ENCODE results near the gene RFPL3.

RFPL3 gene

DNA sequence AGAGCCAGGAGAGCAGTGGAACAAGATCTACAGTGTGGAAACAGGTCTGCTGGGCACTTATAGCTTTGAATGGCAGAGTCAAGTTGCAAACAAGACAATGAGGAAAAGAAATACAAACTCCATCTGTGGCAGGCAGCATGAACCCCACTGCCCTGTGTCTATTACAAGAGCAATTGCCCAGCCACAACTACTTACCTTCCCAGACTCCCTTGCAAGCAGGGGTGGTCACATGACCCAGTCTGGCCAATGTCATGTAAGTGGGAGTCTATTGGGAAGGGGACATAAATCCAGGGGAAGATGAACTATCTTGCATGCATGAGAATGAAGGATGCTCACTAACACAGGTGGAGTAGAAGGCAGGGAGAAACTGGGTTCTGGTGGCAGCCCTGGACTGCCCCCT, 44.1 kb upstream of the RFPL3 start:
- in situ Hi-C loops (cut with MboI; ENCODE audit: low pct_unique_long_range_greater_than_20kb, low sequenced_read_pairs, unreplicated experiment): no loop called here
- no peak for DNase-seq (ENCODE audit: low spot score)
- TF ChIP-seq, protein P1, sequence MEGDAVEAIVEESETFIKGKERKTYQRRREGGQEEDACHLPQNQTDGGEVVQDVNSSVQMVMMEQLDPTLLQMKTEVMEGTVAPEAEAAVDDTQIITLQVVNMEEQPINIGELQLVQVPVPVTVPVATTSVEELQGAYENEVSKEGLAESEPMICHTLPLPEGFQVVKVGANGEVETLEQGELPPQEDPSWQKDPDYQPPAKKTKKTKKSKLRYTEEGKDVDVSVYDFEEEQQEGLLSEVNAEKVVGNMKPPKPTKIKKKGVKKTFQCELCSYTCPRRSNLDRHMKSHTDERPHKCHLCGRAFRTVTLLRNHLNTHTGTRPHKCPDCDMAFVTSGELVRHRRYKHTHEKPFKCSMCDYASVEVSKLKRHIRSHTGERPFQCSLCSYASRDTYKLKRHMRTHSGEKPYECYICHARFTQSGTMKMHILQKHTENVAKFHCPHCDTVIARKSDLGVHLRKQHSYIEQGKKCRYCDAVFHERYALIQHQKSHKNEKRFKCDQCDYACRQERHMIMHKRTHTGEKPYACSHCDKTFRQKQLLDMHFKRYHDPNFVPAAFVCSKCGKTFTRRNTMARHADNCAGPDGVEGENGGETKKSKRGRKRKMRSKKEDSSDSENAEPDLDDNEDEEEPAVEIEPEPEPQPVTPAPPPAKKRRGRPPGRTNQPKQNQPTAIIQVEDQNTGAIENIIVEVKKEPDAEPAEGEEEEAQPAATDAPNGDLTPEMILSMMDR (IDR thresholded peaks at IDR 0.05; ENCODE audit: extremely low read depth, insufficient read depth, missing control alignments): no peak

DNA sequence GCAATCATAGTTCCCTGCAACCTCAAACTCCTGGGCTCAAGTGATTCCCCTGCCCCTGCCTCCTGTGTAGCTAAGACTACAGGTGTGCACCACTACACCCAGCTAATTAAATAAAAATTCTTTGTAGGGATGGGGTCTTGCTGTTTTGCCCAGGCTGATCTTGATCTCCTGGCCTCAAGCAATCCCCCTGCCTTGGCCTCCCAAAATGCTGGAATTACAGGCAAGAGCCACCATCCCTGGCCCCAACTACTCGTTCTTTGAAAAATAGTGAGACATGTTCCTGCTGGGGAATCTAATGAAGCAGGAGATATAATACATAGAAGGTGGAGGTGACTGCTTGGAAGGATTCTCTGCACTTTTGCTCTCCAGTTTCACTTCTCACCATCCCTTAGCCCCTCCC, 40.1 kb upstream of the RFPL3 start:
- DNase-seq (ENCODE audit: low spot score): no peak
- TF ChIP-seq, protein P1 (IDR thresholded peaks at IDR 0.05; ENCODE audit: extremely low read depth, insufficient read depth, missing control alignments): no peak
- in situ Hi-C loops (cut with MboI; ENCODE audit: low pct_unique_long_range_greater_than_20kb, low sequenced_read_pairs, unreplicated experiment): no loop called here

DNA sequence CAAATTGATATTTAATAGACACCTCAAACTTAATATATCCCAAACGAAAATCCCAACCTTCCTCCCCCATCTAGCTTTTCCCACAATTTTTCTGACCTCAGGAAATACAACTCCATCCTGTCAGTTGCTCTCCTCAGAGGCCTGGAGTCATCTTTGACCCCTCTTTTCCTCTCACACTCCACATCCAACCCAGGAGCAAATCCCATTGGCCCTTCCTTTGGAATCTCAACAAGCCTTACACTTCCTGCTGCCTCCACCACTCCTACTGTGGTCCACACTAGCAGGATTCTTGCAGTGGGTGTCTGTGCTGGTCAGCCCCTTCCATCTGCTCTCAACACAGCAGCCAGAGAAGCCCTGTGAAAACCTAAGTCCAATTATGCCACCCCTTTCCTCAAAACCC, 39.3 kb upstream of the RFPL3 start:
- TF ChIP-seq, protein P1 (IDR thresholded peaks at IDR 0.05; ENCODE audit: extremely low read depth, insufficient read depth, missing control alignments): no peak
- DNase-seq (ENCODE audit: low spot score): no peak
- in situ Hi-C loops (cut with MboI; ENCODE audit: low pct_unique_long_range_greater_than_20kb, low sequenced_read_pairs, unreplicated experiment): no loop called here

DNA sequence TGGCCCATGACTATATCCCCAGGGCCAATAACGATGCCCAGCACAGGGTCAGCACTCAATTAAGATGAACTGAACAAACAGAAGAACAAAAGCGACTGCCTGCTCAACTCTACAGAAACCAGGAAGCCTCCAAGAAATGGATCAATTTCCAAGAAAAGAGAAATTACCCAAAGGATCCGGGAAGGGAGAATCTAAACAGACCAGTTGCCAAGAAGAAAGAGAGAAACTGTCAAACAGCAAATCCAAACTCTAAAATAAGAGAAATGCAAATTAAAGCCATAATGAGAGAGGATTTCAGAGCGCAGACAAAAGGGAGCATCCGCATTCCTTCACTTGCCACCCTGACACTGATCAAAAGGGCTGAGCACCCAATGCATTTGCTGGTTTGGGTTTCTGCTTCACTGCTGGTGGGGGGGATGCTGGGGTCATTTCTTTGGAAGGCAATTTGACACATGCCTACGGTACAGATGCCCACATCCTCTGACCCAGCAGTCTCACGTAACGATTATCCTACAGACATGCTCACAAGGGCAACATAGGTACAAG, 37.7 kb upstream of the RFPL3 start:
- DNase-seq (ENCODE audit: low spot score): no peak
- in situ Hi-C loops (cut with MboI; ENCODE audit: low pct_unique_long_range_greater_than_20kb, low sequenced_read_pairs, unreplicated experiment): no loop called here
- TF ChIP-seq, protein P1 (IDR thresholded peaks at IDR 0.05; ENCODE audit: extremely low read depth, insufficient read depth, missing control alignments): no peak

DNA sequence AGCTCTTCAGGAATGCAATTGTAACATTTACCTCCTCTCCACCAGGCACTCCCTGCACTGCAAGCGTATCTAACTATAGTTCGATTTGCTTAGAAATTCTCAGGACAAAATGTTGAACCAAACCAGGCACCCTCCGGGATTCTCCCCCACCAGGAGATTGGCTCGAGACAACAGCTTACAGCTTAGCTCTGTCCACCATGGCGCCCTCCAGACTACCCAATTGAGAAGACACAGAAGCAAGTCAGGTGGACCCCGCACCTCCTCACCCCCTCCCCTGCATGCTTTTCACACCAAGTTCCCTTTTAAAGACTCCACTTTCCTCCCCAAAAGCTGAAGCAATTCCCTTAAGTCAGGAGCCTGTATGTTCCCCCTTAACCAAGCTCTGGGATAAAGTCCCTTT, 34.7 kb upstream of the RFPL3 start:
- no peak for DNase-seq (ENCODE audit: low spot score)
- TF ChIP-seq, protein P1 (IDR thresholded peaks at IDR 0.05; ENCODE audit: extremely low read depth, insufficient read depth, missing control alignments): no peak
- in situ Hi-C loops (cut with MboI; ENCODE audit: low pct_unique_long_range_greater_than_20kb, low sequenced_read_pairs, unreplicated experiment): no loop called here

DNA sequence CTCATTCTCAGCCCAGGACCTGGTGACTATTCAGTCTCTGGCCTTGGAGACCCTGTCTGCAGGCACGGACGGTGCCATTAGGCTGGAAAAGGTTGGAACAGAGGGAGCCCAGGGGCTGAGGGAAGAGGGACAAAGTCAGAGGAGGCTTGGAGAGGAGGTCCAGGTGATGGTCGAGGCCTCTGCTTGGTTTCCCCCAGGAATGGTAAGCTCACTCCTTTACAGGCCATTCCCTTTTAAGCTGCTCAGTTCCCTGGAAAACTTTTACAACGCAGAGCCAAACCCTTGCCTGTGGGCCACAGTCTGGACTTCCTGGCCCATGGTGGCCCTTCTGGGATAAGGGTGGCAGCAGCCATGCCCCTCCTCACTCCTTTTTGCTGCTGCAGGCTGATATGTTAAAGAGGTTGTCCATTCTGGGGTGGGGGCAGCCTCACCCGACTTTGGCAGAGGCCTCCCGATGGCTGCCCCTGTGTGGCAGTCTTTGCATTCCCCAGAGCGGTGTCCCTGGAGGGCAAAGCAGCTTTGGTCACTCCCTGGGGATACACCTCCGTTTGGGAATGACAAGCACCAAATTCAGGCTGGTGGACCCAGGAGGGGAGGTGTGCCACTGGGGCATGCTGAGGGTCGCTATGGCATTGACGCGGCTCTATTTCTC, 34.0 kb upstream of the RFPL3 start:
- DNase-seq (ENCODE audit: low spot score): no peak
- TF ChIP-seq, protein P1 (IDR thresholded peaks at IDR 0.05; ENCODE audit: extremely low read depth, insufficient read depth, missing control alignments): no peak
- in situ Hi-C loops (cut with MboI; ENCODE audit: low pct_unique_long_range_greater_than_20kb, low sequenced_read_pairs, unreplicated experiment): no loop called here

Measured in GM13977 (cell line).